Neuronal stem cell (in vitro differentiated cells): Measurements from ENCODE around the gene MTHFS.
"Not testable (repeated sequence)": the region's sequence is repeated elsewhere in the genome, so short reads cannot be mapped to it uniquely, and the experiment has no call there.

Experiments
- DNase-seq: peaks from one replicate; pipeline ENCODE4 v3.0.0-alpha.2; 2013; ENCODE audit warnings: low spot score
- H2AFZ ChIP-seq: one replicate; pipeline ENCODE4 v1.6.1; 2013; ENCODE audit warnings: mild to moderate bottlenecking, low read length, inconsistent platforms
- H2AK5ac ChIP-seq: 2 replicates; pipeline ENCODE4 v1.6.1; 2013; ENCODE audit warnings: low read depth, mild to moderate bottlenecking, inconsistent platforms, low read length, moderate library complexity, mixed read lengths
- H2BK120ac ChIP-seq: 2 replicates; pipeline ENCODE4 v1.6.1; 2013; ENCODE audit warnings: low read depth, mild to moderate bottlenecking, inconsistent platforms, low read length, moderate library complexity, mixed read lengths
- H2BK12ac ChIP-seq: one replicate; pipeline ENCODE4 v1.6.1; 2013; ENCODE audit warnings: low read length, inconsistent platforms
- H2BK15ac ChIP-seq: 2 replicates; pipeline ENCODE4 v1.6.1; 2013; ENCODE audit warnings: mild to moderate bottlenecking, low read length, inconsistent platforms, mixed read lengths
- H2BK5ac ChIP-seq: one replicate; pipeline ENCODE4 v1.6.1; 2013; ENCODE audit warnings: inconsistent platforms, mild to moderate bottlenecking, low read length, moderate library complexity
- H3K14ac ChIP-seq: one replicate; pipeline ENCODE4 v1.6.1; 2013; ENCODE audit warnings: low read length, inconsistent platforms
- H3K18ac ChIP-seq: 2 replicates; pipeline ENCODE4 v1.6.1; 2013; ENCODE audit warnings: low read length, inconsistent platforms
- H3K23ac ChIP-seq: 2 replicates; pipeline ENCODE4 v1.6.1; 2013; ENCODE audit warnings: low read depth, mild to moderate bottlenecking, mixed read lengths, low read length, inconsistent platforms; ENCODE audit not compliant: poor library complexity
- H3K27ac ChIP-seq: replicated peaks from 3 replicates; pipeline ENCODE4 v1.5.1; 2013; ENCODE audit warnings: low read length, inconsistent platforms
- H3K27me3 ChIP-seq, 3 experiments: 2 replicates each; pipeline ENCODE4 v1.6.1; 2013; ENCODE audit warnings: low read length in 3 of 3, mild to moderate bottlenecking in 2 of 3, inconsistent platforms in 1 of 3, low read depth in 1 of 3, mixed read lengths in 1 of 3, moderate library complexity in 1 of 3; ENCODE audit not compliant: control insufficient read depth in 3 of 3, insufficient read depth in 3 of 3
- H3K36me3 ChIP-seq, 2 donors: replicated peaks in 1 of 2; 2 replicates each; pipeline ENCODE4 v1.6.1; 2013; ENCODE audit warnings: low read length in 2 of 2; ENCODE audit not compliant: control insufficient read depth in 2 of 2, insufficient read depth in 2 of 2
- H3K4ac ChIP-seq: 2 replicates; pipeline ENCODE4 v1.6.1; 2013; ENCODE audit warnings: inconsistent platforms, mild to moderate bottlenecking, low read length, moderate library complexity
- H3K4me1 ChIP-seq, 2 donors: 1 replicate in 1 of 2; 2 replicates in 1 of 2; pipeline ENCODE4 v1.6.1; 2013; ENCODE audit warnings: low read length in 2 of 2, low read depth in 1 of 2; ENCODE audit not compliant: control insufficient read depth in 2 of 2, insufficient read depth in 1 of 2
- H3K4me2 ChIP-seq: one replicate; pipeline ENCODE4 v1.6.1; 2013; ENCODE audit warnings: mild to moderate bottlenecking, low read length, inconsistent platforms; ENCODE audit not compliant: insufficient read depth, poor library complexity, severe bottlenecking
- H3K4me3 ChIP-seq, 2 donors: 2 replicates each; pipeline ENCODE4 v1.5.1; 2013; ENCODE audit warnings: low read length in 2 of 2, mild to moderate bottlenecking in 2 of 2, inconsistent platforms in 1 of 2, moderate library complexity in 1 of 2
- H3K79me1 ChIP-seq: one replicate; pipeline ENCODE4 v1.6.1; 2013; ENCODE audit warnings: low read depth, mild to moderate bottlenecking, inconsistent platforms, low read length, moderate library complexity
- H3K9ac ChIP-seq: one replicate; pipeline ENCODE4 v1.6.1; 2013; ENCODE audit warnings: mild to moderate bottlenecking, low read depth, low read length, inconsistent platforms; ENCODE audit not compliant: poor library complexity
- H3K9me3 ChIP-seq, 2 donors: replicated peaks in 1 of 2; 2 replicates each; pipeline versions ENCODE3 to v1.6.1; 2013; ENCODE audit warnings: low read length in 2 of 2, mild to moderate bottlenecking in 2 of 2, inconsistent platforms in 1 of 2, low read depth in 1 of 2, mixed read lengths in 1 of 2, moderate library complexity in 1 of 2; ENCODE audit not compliant: control insufficient read depth in 2 of 2, insufficient read depth in 1 of 2
- H4K8ac ChIP-seq: one replicate; pipeline ENCODE4 v1.6.1; 2013; ENCODE audit warnings: low read depth, mild to moderate bottlenecking, inconsistent platforms, low read length, moderate library complexity
- H4K91ac ChIP-seq: one replicate; pipeline ENCODE4 v1.6.1; 2013; ENCODE audit warnings: low read length, low read depth, mild to moderate bottlenecking, inconsistent platforms; ENCODE audit not compliant: poor library complexity
- WGBS, 2 donors: extraction: QIAGEN DNeasy Blood & Tissue Kit; methylation state at CpG; one replicate each; pipeline ENCODE4 v1.1.7; 2013; ENCODE audit warnings: missing lambda C conversion rate in 2 of 2, mixed read lengths in 1 of 2; ENCODE audit not compliant: insufficient read length in 2 of 2, insufficient replicate concordance in 1 of 2; ENCODE audit errors: extremely low coverage in 2 of 2; 5-methylcytosine and 5-hydroxymethylcytosine counted together

MTHFS gene

GRCh38 chr15:79900087-79900486 is 3.3 kb upstream of the MTHFS start:
- H2BK15ac ChIP-seq: no peak overlapping the region
- no peak for DNase-seq
- H2BK5ac ChIP-seq: no peak overlapping the region
- H2AK5ac ChIP-seq: no peak overlapping the region
- no peaks in the 10 kb centered on the region for H3K9me3 ChIP-seq
- H2BK12ac ChIP-seq: no peak overlapping the region
- H3K4me1 ChIP-seq: peaks cover 0 to 4% of the 10 kb centered on the region in 2 donors
- H2BK120ac ChIP-seq: no peak overlapping the region
- no peak overlapping the region for H2AFZ ChIP-seq
- H3K4me3 ChIP-seq: no peak overlapping the region
- no peak overlapping the region for H3K9ac ChIP-seq
- H3K18ac ChIP-seq: no peak overlapping the region
- no peak overlapping the region for H3K4me2 ChIP-seq
- no peak overlapping the region for H4K8ac ChIP-seq
- no peak overlapping the region for H3K4ac ChIP-seq
- WGBS, 2 donors: no CpG with 5 or more reads among the region's 9 CpGs
- H4K91ac ChIP-seq: no peak overlapping the region
- H3K27ac ChIP-seq: no peak overlapping the region
- H3K79me1 ChIP-seq: no peaks in the 10 kb centered on the region
- H3K23ac ChIP-seq: no peak overlapping the region
- H3K14ac ChIP-seq: no peak overlapping the region
- peaks cover 0 to 12% of the 10 kb centered on the region in 2 donors for H3K36me3 ChIP-seq
- H3K27me3 ChIP-seq: no peaks in the 10 kb centered on the region

- not testable (repeated sequence) for H3K18ac ChIP-seq, H3K27ac ChIP-seq, H2BK15ac ChIP-seq, H2AK5ac ChIP-seq, H3K14ac ChIP-seq, H4K8ac ChIP-seq, H3K9ac ChIP-seq, H2BK5ac ChIP-seq, H3K23ac ChIP-seq, H2BK12ac ChIP-seq, H3K4me3 ChIP-seq, H3K4me2 ChIP-seq, H3K9me3 ChIP-seq, H3K79me1 ChIP-seq, H2AFZ ChIP-seq, H2BK120ac ChIP-seq, H3K27me3 ChIP-seq, DNase-seq, H4K91ac ChIP-seq, H3K4me1 ChIP-seq, H3K4ac ChIP-seq
- WGBS, 2 donors: no CpG with 5 or more reads among the region's 3 CpGs
- H3K36me3 ChIP-seq: peaks cover 0 to 12% of the 10 kb centered on the region in 2 donors
These were observed 2.0 kb upstream of the MTHFS start for GRCh38 chr15:79898786-79899185.

GRCh38 chr15:79898369-79898768 is 1.6 kb upstream of the MTHFS start:
- Histone ChIP-seq H3K4ac (no peak overlapping the region), H3K4me2 (no peak overlapping the region), H3K9me3 (no peaks in the 10 kb centered on the region), H3K4me3 (no peak overlapping the region), H2AFZ (no peak overlapping the region), H4K8ac (no peak overlapping the region), H3K23ac (no peak overlapping the region), H3K36me3 (peaks cover 0 to 10% of the 10 kb centered on the region in 2 donors), H3K9ac (no peak overlapping the region), H3K27me3 (no peaks in the 10 kb centered on the region), H2BK15ac (no peak overlapping the region), H2BK5ac (no peak overlapping the region), H2BK120ac (no peak overlapping the region), H2BK12ac (no peak overlapping the region), H3K14ac (no peak overlapping the region), H2AK5ac (no peak overlapping the region), H3K27ac (no peak overlapping the region), H3K79me1 (no peaks in the 10 kb centered on the region), H3K18ac (no peak overlapping the region), H4K91ac (no peak overlapping the region), H3K4me1 (peaks cover 0 to 4% of the 10 kb centered on the region in 2 donors)
- no CpG with 5 or more reads among the region's 4 CpGs for WGBS, 2 donors
- no peak for DNase-seq

DNA sequence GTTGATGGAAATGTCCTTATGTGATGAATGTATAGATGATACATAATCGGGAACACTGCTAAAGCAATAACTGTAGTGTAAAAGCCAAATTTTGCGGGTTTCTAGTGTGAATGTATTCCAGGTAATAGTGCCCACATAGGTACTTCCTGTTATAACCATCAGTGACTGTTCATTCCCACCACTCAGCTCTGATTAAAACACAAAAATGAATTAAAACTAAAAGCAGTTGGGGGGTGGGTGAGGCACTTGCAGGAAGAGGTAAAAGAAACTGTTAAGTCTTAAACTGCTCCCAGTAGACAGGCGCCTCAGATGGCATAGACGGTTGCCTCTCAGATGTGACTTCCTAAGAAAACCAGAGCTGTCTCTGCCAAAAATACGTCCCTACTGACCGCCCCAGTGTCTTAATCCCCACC is 893 bp upstream of the MTHFS start:
- H2BK12ac ChIP-seq: no peak overlapping the region
- no peak overlapping the region for H3K4ac ChIP-seq
- no peak overlapping the region for H2BK5ac ChIP-seq
- no CpG with 5 or more reads among the region's 6 CpGs for WGBS, 2 donors
- H3K4me2 ChIP-seq: no peak overlapping the region
- H2AK5ac ChIP-seq: no peak overlapping the region
- H4K8ac ChIP-seq: no peak overlapping the region
- no peak for DNase-seq
- H3K27ac ChIP-seq: no peak overlapping the region
- H3K9me3 ChIP-seq: no peaks in the 10 kb centered on the region
- no peaks in the 10 kb centered on the region for H3K27me3 ChIP-seq
- no peak overlapping the region for H3K23ac ChIP-seq
- no peak overlapping the region for H3K9ac ChIP-seq
- no peak overlapping the region for H4K91ac ChIP-seq
- no peak overlapping the region for H3K18ac ChIP-seq
- peaks cover 0 to 4% of the 10 kb centered on the region in 2 donors for H3K4me1 ChIP-seq
- no peak overlapping the region for H2BK120ac ChIP-seq
- H3K4me3 ChIP-seq: no peak overlapping the region
- no peaks in the 10 kb centered on the region for H3K79me1 ChIP-seq
- no peak overlapping the region for H2AFZ ChIP-seq
- peaks cover 0 to 10% of the 10 kb centered on the region in 2 donors for H3K36me3 ChIP-seq
- no peak overlapping the region for H3K14ac ChIP-seq
- H2BK15ac ChIP-seq: no peak overlapping the region
